ENCODE data around the gene CTBP2. TPM values are rescaled to one million over a fixed set of nuclear protein-coding genes. Genes with fewer than 3 reads are reported as not detected.

The CTBP2 gene
- total RNA-seq, 1 experiment from 2014 or later, result 191 TPM

DNA sequence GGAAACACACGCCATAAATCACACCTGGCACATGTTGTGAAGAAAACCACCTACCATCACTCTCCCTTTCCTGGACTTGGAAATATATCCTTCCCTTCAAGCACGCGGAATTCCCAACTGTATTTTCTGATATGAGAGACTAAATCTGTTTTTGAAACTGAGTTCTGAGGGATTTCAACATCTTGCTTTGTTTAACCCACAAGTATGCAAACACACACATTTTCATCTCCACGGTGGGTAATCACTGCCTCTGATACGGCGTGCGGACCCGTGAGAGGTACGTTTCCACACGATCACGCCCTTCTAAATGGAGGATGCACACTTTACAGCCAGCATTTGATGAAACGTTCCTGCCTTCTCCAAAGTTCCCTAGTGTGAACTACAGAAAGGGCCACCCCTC is 135.0 kb downstream of the CTBP2 start:
- Mint-ChIP-seq H3K4me3 (no peak overlapping the region), H3K27me3 (ENCODE audit: low read depth) (no peaks in the 10 kb centered on the region), H3K36me3 (peaks cover 55% of the 10 kb centered on the region), H3K27ac (peak overlapping the region; percentile 60), H3K9me3 (peaks cover 13% of the 10 kb centered on the region), H3K4me1 (peaks cover 51% of the 10 kb centered on the region)
- ChIA-PET CTCF (no interaction called here), POLR2A (no interaction called here)
- no peak for TF ChIP-seq SMAD3 (CRISPR knock-in tag; IDR thresholded peaks at IDR 0.05; ENCODE audit: borderline replicate concordance)
- TF ChIP-seq MYBL2 (CRISPR knock-in tag; IDR thresholded peaks at IDR 0.05), result no peak
- no peak for TF ChIP-seq ELF4 (CRISPR knock-in tag; IDR thresholded peaks at IDR 0.05; ENCODE audit: low read depth)
- no peak for TF ChIP-seq MXD4 (CRISPR knock-in tag; IDR thresholded peaks at IDR 0.05; ENCODE audit: borderline replicate concordance)
- TF ChIP-seq, protein P1, sequence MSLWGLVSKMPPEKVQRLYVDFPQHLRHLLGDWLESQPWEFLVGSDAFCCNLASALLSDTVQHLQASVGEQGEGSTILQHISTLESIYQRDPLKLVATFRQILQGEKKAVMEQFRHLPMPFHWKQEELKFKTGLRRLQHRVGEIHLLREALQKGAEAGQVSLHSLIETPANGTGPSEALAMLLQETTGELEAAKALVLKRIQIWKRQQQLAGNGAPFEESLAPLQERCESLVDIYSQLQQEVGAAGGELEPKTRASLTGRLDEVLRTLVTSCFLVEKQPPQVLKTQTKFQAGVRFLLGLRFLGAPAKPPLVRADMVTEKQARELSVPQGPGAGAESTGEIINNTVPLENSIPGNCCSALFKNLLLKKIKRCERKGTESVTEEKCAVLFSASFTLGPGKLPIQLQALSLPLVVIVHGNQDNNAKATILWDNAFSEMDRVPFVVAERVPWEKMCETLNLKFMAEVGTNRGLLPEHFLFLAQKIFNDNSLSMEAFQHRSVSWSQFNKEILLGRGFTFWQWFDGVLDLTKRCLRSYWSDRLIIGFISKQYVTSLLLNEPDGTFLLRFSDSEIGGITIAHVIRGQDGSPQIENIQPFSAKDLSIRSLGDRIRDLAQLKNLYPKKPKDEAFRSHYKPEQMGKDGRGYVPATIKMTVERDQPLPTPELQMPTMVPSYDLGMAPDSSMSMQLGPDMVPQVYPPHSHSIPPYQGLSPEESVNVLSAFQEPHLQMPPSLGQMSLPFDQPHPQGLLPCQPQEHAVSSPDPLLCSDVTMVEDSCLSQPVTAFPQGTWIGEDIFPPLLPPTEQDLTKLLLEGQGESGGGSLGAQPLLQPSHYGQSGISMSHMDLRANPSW (CRISPR knock-in tag; conservative IDR thresholded peaks at IDR 0.05; ENCODE audit: low read depth), result no peak
- no peak for TF ChIP-seq CREM (CRISPR knock-in tag; IDR thresholded peaks at IDR 0.05)
- TF ChIP-seq, protein P2, sequence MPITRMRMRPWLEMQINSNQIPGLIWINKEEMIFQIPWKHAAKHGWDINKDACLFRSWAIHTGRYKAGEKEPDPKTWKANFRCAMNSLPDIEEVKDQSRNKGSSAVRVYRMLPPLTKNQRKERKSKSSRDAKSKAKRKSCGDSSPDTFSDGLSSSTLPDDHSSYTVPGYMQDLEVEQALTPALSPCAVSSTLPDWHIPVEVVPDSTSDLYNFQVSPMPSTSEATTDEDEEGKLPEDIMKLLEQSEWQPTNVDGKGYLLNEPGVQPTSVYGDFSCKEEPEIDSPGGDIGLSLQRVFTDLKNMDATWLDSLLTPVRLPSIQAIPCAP (CRISPR knock-in tag; IDR thresholded peaks at IDR 0.05), result no peak
- TF ChIP-seq NFATC4 (CRISPR knock-in tag; IDR thresholded peaks at IDR 0.05), result no peak
- TF ChIP-seq, protein P3, sequence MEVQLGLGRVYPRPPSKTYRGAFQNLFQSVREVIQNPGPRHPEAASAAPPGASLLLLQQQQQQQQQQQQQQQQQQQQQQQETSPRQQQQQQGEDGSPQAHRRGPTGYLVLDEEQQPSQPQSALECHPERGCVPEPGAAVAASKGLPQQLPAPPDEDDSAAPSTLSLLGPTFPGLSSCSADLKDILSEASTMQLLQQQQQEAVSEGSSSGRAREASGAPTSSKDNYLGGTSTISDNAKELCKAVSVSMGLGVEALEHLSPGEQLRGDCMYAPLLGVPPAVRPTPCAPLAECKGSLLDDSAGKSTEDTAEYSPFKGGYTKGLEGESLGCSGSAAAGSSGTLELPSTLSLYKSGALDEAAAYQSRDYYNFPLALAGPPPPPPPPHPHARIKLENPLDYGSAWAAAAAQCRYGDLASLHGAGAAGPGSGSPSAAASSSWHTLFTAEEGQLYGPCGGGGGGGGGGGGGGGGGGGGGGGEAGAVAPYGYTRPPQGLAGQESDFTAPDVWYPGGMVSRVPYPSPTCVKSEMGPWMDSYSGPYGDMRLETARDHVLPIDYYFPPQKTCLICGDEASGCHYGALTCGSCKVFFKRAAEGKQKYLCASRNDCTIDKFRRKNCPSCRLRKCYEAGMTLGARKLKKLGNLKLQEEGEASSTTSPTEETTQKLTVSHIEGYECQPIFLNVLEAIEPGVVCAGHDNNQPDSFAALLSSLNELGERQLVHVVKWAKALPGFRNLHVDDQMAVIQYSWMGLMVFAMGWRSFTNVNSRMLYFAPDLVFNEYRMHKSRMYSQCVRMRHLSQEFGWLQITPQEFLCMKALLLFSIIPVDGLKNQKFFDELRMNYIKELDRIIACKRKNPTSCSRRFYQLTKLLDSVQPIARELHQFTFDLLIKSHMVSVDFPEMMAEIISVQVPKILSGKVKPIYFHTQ (CRISPR knock-in tag; IDR thresholded peaks at IDR 0.05), result no peak
- TF ChIP-seq ZNF396 (CRISPR knock-in tag; IDR thresholded peaks at IDR 0.05; ENCODE audit: borderline replicate concordance), result no peak
- no peak for TF ChIP-seq GABPB1 (CRISPR knock-in tag; IDR thresholded peaks at IDR 0.05)
- TF ChIP-seq, protein P4, sequence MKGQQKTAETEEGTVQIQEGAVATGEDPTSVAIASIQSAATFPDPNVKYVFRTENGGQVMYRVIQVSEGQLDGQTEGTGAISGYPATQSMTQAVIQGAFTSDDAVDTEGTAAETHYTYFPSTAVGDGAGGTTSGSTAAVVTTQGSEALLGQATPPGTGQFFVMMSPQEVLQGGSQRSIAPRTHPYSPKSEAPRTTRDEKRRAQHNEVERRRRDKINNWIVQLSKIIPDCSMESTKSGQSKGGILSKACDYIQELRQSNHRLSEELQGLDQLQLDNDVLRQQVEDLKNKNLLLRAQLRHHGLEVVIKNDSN (CRISPR knock-in tag; IDR thresholded peaks at IDR 0.05), result no peak
- TF ChIP-seq, protein P5, sequence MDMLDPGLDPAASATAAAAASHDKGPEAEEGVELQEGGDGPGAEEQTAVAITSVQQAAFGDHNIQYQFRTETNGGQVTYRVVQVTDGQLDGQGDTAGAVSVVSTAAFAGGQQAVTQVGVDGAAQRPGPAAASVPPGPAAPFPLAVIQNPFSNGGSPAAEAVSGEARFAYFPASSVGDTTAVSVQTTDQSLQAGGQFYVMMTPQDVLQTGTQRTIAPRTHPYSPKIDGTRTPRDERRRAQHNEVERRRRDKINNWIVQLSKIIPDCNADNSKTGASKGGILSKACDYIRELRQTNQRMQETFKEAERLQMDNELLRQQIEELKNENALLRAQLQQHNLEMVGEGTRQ (CRISPR knock-in tag; IDR thresholded peaks at IDR 0.05), result no peak
- TF ChIP-seq, protein P6, sequence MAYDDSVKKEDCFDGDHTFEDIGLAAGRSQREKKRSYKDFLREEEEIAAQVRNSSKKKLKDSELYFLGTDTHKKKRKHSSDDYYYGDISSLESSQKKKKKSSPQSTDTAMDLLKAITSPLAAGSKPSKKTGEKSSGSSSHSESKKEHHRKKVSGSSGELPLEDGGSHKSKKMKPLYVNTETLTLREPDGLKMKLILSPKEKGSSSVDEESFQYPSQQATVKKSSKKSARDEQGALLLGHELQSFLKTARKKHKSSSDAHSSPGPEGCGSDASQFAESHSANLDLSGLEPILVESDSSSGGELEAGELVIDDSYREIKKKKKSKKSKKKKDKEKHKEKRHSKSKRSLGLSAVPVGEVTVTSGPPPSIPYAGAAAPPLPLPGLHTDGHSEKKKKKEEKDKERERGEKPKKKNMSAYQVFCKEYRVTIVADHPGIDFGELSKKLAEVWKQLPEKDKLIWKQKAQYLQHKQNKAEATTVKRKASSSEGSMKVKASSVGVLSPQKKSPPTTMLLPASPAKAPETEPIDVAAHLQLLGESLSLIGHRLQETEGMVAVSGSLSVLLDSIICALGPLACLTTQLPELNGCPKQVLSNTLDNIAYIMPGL (CRISPR knock-in tag; IDR thresholded peaks at IDR 0.05), result no peak
- TF ChIP-seq, protein P7, sequence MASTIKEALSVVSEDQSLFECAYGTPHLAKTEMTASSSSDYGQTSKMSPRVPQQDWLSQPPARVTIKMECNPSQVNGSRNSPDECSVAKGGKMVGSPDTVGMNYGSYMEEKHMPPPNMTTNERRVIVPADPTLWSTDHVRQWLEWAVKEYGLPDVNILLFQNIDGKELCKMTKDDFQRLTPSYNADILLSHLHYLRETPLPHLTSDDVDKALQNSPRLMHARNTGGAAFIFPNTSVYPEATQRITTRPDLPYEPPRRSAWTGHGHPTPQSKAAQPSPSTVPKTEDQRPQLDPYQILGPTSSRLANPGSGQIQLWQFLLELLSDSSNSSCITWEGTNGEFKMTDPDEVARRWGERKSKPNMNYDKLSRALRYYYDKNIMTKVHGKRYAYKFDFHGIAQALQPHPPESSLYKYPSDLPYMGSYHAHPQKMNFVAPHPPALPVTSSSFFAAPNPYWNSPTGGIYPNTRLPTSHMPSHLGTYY (CRISPR knock-in tag; IDR thresholded peaks at IDR 0.05), result no peak
- no peak for TF ChIP-seq SP1 (CRISPR knock-in tag; conservative IDR thresholded peaks at IDR 0.05)
- TF ChIP-seq ZNF219 (CRISPR knock-in tag; IDR thresholded peaks at IDR 0.05; ENCODE audit: borderline replicate concordance), result no peak
- DNase-seq (ENCODE audit: low spot score) (no peak), ATAC-seq (no peak)

Measured in WTC11 (cell line).